NCI-H128 (cell line): ENCODE data around the gene ZBTB46.

Experiments used
- DNase-seq: peaks from one replicate; lab custom pipeline; 2025; ENCODE audit not compliant: unreplicated experiment; lab: John Stamatoyannopoulos, UW

ZBTB46 gene

GRCh38 chr20:63748070-63748933 lies 82.8 kb downstream of the ZBTB46 start:
- DNase-seq, result no peak

GRCh38 chr20:63747622-63748069 lies 83.4 kb downstream of the ZBTB46 start:
- no peak for DNase-seq

GRCh38 chr20:63746751-63747315 lies 84.2 kb downstream of the ZBTB46 start:
- DNase-seq, result no peak

- DNase-seq, result no peak
These were observed 84.9 kb downstream of the ZBTB46 start for GRCh38 chr20:63745961-63746731.

GRCh38 chr20:63745424-63745805 lies 85.6 kb downstream of the ZBTB46 start:
- no peak for DNase-seq

GRCh38 chr20:63744574-63745423 lies 86.3 kb downstream of the ZBTB46 start:
- no peak for DNase-seq

- no peak for DNase-seq
These were observed 86.9 kb downstream of the ZBTB46 start for GRCh38 chr20:63744158-63744557.

GRCh38 chr20:63743210-63743970 lies 87.7 kb downstream of the ZBTB46 start:
- DNase-seq, result no peak

- no peak for DNase-seq
These were observed 88.6 kb downstream of the ZBTB46 start for GRCh38 chr20:63742381-63743024.

- DNase-seq, result no peak
These were observed 89.2 kb downstream of the ZBTB46 start for GRCh38 chr20:63741676-63742380.

GRCh38 chr20:63741354-63741675 lies 89.7 kb downstream of the ZBTB46 start:
- DNase-seq, result no peak

- DNase-seq, result peak; percentile 84
These were observed 90.3 kb downstream of the ZBTB46 start for GRCh38 chr20:63740627-63741353.

- DNase-seq, result no peak
These were observed 90.9 kb downstream of the ZBTB46 start for GRCh38 chr20:63740070-63740626.

GRCh38 chr20:63739130-63740069 lies 91.7 kb downstream of the ZBTB46 start, which contains the start of gene SLC2A4RG:
Gene SLC2A4RG (plus strand): TSS chr20:63739776. CDS start chr20:63739913, 137 bp downstream.
- DNase-seq, result peak; percentile 41

GRCh38 chr20:63738687-63739129 lies 92.4 kb downstream of the ZBTB46 start:
- no peak for DNase-seq

- DNase-seq, result no peak
These were observed 92.9 kb downstream of the ZBTB46 start for GRCh38 chr20:63737945-63738686.
